ENCODE results near the gene SH3RF1.

DNA sequence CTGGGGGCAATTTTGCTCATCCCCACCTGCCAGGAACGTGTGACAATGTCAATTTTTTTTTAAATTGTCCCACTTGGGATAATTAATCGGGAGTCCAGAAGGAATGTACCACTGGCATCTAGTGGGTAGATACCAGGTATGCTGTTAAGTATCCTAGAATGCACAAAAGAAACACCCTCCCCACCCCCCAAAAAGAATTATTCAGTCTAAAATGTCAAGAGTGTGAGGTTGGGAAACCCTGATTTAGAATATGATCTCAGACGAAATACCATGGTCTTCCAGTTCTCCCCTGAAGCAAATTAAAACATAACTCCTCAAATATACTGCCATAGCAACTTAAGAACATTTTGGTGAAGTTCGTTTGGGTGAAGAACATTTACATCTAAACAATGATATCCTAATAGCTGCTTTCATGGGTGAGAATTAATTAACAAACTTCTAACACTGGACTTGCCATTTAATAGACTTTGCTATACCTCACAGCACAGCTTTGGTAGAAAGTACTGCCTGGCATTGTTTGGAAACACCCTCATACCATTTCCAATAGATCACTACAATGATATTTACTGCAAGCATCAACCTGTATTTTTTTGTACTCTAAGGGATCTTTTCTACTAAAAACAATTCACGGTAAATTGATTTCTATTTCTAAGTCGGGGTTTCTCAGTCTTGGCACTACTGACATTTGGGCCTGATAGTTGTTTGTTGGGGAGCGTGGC lies 36.5 kb downstream of the SH3RF1 start:
- TF ChIP-seq, protein P1, sequence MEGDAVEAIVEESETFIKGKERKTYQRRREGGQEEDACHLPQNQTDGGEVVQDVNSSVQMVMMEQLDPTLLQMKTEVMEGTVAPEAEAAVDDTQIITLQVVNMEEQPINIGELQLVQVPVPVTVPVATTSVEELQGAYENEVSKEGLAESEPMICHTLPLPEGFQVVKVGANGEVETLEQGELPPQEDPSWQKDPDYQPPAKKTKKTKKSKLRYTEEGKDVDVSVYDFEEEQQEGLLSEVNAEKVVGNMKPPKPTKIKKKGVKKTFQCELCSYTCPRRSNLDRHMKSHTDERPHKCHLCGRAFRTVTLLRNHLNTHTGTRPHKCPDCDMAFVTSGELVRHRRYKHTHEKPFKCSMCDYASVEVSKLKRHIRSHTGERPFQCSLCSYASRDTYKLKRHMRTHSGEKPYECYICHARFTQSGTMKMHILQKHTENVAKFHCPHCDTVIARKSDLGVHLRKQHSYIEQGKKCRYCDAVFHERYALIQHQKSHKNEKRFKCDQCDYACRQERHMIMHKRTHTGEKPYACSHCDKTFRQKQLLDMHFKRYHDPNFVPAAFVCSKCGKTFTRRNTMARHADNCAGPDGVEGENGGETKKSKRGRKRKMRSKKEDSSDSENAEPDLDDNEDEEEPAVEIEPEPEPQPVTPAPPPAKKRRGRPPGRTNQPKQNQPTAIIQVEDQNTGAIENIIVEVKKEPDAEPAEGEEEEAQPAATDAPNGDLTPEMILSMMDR (IDR thresholded peaks at IDR 0.05; ENCODE audit: borderline replicate concordance, extremely low read depth, low read length, poor library complexity, severe bottlenecking) = no peak
- TF ChIP-seq EZH2 (IDR thresholded peaks at IDR 0.05; ENCODE audit: borderline replicate concordance, low read depth, low read length, severe bottlenecking) = no peak

Data from DND-41 (cell line).